NCI-H526 (cell line): Measurements from ENCODE around the gene PPP2R2B.

Source experiments
- DNase-seq, 2 experiments: peaks; one replicate each; lab custom pipeline; 2025; lab: John Stamatoyannopoulos, UW

The PPP2R2B gene

DNA sequence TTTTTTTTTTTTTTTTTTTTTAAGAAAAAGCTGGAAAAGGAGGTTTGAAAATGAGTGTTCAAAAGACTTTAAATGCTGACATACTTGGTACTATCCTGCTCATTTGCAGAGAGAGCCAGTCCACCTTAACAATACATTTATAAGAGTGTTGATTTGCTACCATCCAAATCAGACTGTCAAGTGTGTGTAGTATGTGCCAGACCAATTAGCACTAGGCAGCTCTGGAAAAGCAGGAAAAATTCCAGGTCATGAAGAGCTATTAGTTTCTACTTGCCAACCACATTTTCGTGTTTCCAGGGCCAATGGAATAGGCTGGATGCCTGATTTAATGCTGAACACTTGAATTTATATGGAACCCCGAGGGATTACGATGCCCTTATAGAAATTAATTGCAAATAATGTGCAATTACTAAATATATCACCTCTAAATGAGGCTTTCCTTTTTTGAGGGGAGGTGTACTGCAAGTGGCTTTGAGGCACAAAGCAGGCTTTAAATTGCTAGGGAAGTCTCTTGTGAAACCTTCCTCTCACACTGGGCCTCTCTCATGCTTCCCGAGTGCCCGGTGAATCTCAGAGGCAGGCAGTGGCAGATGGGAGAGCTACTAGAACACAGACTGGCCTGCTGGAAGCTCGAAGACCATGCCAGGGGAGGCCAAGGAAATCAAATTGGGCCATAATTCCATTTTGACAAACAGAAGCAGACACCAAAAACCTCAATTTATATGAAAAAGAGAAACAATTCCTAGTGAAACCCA is 178.7 kb downstream of the PPP2R2B start:
- DNase-seq = no peak

DNA sequence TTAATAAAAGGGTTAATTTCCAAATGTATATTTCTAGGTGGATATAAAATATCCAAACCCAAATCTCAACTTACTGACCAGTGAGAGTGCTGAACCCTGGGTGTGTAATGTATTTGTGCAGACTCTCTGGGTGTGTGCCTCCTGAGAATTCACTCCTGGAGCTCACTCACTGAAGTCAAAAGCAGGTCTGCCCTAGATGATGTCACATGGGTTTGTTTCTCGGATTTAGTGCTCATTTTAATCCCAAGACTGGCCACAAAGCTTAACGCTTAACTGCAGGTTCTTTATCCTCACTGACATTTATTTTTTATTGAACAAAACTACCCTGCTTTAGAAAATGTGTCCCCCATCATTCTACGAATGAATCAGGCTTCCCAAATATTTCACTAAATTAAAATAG is 179.4 kb downstream of the PPP2R2B start:
- DNase-seq = no peak

DNA sequence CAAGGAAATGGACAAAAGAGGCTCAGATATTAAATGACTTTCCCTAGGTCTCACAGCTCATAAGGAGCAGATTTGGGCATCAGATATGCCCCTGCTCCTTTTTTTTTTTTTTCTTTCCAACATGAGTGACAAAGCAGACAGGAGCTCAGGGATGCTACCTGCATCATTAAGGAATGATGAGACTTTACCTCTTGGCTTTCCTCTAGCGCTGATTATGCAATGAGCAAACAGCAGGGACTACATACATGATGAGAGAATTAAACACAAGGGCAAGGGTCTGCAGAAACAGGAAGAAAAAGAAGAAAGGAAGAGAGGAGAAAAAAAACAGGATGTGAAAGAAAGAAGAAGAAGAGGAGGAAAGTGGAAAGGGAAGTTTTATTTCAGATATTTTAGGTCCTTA is 179.9 kb downstream of the PPP2R2B start:
- no peak for DNase-seq

DNA sequence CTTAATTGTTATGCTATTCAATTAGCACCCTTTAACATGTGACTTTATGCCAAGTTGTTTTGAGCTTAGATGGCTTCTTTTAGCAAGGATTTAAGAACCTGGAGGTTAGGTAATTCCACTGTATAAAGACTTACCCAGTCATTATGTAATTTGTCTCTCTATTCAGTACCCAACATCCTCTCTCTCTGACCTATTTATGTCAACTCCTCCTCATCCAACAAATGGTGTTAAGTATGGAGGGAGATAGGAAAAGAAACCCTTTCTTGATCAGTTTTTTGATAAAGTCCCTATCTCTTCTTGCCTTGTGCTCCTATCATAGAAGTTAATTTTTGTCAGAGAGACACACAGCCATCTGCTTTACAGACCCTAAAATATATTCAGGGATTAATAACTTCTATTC is 181.3 kb downstream of the PPP2R2B start:
- no peak for DNase-seq

DNA sequence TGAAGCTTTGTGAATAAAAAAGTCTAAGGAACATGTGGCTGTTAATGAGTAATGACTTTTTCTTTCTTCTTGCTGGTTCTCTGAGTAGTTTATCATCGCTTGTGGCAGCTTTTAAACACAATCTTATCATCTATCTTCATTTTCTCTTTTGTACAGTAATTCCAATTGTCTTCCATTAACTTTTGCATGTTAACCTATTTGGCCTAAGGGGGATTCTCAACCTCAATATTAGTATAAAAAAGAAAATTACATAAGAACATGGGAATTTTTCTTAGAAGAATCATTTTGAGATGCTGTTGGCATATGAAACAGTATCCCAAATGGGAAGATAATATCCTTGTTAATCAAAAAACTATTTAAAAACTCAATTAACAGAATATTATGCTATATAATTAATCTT is 182.9 kb downstream of the PPP2R2B start:
- no peak for DNase-seq

DNA sequence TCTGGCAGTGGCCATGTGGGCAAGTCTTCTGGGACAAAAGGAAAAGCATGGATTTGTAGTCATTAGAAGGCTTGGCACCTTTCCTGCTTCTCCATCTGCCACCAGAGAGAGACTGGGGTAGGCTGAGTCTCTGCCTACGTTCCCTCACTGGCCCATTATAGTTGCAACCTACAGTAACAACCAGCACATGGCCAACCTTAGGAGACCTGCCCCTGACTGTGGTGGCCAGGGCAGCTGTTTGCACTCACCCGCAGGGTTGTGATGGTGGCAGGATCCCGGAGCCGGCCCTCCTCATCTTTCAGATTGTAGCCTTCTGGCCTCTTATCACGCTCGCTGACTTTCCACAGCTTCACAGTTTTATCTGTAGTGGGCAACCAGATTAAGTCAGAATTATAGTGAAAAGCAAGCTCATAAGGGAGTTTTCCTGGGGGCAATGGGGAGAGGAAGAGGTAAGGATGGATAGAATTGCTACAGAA is 187.6 kb downstream of the PPP2R2B start:
- DNase-seq = no peak

DNA sequence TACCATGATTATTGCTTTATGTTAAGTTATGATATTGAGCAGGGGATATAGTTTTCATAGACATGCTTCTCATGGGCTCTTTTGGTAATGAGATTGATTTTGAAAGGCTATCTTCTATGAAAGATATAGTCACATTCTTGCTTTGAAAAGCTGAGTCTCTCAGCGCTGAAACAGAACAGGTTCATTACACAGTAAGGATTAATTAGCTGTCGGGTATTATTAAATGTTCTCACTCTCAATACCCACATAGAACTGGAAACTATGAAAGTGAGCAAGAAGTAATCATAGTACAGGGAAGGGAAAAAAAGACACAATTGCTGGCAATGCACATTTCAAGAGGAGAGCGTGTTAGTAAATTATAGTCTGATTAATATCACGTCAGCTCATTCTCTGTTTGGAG is 190.9 kb downstream of the PPP2R2B start:
- DNase-seq = no peak

DNA sequence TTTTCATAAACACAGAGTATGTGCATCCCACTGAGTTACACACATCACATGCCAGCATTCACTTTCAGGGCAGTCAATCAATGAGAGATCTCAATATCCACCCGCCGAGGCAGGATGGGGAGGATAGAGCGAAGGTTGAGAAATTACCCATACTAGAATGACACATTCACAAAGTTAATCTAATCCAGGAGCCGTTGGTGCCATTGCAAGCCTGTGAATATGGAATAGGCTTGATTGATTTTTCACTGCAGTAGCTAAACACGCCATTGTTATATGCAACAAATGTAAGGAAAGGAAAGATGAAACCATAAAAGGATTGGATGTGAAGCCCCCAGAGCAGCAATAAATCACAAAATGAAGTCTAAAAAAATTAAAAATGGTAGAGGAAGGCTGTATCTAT is 194.7 kb downstream of the PPP2R2B start:
- DNase-seq = no peak

DNA sequence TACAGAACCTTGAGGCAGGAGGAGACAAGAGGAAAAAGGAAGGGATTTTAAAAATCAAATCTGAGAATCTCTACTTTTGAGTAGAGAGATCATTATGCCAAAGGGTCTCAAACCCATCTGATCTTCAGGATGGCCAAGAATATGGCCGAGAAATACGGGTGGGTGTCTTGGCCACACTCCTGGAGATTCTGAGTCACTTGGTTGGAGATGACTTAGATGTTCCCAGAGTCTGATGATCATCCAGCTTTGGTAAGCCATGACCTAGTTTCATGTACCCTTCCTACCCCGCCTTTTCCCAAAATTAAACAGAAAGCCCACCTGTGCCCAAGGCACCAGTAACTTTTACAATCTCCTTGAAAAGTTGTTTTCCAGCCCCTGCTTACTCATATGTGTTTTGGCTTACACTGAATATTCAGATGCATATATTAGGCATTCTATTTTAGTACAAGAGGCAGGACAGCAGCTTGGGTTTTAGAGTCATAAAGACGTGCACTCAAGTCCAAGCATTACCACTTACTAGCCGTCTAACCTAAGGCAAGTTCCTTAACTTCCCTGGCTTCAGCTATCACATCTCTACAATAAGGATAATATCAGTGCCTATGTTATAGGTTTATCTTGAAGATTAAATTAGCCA is 195.5 kb downstream of the PPP2R2B start:
- no peak for DNase-seq

DNA sequence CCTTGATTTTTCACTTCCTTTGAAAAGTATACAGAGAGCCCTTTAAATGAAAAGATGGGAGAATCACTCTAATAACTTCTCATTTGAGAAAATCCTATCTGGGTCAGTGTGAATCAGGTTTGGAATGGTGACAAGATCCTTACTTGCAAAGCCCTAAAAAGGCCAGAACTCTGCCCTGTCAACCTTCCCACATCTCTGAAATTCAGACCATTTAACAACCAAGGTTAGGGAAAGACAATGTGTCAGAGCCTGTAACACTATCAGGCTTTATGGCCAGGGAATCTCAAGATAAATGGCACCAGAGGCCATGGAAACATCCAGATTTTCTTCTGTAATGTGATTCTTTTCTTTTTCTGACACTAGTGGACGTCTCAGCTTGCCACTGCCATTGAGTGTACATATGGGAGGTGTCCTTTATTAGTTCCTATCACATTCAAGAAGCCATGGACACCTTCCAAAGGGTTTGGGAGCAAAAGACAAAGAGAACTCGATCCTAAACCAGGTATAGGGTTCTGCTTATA is 196.9 kb downstream of the PPP2R2B start:
- no peak for DNase-seq

DNA sequence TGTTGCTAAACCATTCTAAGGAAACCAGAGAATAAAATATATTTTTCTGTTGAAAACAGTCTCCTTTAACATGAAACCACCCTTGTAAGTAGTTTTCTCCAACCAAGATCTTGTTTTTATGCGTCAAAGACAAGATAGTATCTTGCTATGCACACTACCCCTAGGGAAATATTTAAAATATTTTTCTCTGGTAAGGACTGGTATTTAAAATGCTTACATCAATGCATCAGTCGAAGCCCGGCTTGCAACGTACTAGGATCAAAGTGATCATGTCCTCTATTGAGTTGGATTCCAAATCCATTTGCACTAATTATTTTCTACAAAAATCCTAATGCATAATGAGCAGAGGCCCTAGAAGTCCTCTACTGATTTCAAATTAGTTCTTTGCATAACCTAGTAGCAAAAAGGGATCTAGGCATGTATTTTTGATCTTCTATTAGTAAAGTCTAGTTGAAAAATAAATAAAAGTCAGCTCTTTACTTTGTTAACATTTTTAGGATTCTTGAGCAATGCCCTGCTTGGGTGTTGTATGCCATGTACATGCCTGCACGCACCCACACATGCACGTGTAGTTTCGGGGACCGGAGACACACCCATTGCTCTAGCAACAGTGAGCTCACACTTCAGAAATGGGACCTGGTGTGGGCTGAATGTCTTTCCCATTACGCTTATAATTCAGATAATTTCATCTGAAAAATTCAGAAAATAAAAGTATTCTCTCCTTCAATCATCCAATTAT is 197.5 kb downstream of the PPP2R2B start:
- no peak for DNase-seq

DNA sequence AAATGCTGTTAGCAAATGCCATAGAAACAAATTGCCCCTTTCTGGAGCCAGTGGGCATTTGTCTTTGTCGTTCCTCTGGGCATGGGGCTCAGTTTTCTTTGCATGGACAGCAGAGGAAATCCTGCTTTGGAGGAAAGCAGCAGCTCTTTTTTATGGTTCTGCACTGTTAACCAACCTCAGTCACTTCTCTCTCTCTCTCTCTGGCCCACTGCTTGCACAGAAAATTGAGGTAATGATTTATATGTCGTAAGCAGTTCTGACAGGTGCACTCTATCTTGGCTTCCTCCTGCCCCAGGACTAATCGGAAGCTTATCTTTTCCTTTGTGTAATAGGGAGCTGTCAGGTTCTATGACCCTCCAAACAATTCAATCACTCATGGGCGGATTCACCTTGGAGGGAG is 202.9 kb downstream of the PPP2R2B start:
- DNase-seq = no peak

DNA sequence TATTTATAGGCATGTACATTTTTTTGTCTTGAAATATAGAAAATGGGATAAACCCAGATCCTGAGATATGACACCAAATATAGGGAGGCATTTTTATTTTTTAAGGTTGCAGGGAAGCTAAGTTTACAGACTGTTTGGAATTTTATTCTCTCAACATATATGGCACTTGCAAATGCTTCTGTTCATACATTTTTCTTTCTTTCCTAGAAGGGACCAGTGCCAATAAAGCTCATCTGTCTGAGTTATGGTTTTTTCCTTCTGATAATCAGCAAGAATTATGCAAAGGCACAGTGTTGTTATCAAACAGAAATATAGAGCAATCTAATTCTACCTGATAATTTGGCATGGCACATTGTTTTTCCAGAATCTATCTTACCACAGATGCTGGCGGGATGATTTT is 205.7 kb downstream of the PPP2R2B start:
- DNase-seq = no peak

DNA sequence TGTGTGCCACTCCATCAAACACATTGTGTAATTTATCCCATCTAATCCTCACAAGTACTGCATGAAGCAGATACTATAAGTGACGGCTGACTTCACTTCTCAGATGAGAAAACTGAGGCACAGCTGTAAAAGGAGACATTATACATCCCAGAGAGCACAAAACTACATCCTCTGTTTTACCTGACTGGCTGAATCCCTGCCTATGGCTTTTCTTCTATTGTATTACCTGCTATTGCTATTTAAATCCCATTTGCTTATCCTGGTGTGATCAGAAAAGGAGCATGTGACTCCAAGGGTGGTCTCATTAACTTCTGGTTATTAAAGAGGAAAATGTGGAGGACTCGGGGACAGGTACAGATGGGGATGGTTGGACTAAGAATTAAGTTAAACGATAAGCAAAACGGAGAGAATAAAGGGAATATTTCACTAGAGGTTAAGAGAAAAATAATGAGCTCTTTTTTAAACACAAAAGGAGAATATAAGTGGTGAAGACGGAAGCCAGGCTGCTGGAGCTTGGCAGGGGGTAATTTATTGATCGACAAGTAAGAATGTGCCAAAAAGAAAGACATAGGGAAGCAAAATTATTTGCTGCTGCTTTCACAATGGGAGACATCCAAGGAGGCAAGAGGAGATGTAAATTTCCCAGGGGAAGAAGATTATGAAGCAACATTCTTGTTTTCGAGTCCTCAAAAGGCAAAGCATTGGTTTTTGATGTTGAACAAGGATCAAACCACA is 206.8 kb downstream of the PPP2R2B start:
- DNase-seq = no peak

DNA sequence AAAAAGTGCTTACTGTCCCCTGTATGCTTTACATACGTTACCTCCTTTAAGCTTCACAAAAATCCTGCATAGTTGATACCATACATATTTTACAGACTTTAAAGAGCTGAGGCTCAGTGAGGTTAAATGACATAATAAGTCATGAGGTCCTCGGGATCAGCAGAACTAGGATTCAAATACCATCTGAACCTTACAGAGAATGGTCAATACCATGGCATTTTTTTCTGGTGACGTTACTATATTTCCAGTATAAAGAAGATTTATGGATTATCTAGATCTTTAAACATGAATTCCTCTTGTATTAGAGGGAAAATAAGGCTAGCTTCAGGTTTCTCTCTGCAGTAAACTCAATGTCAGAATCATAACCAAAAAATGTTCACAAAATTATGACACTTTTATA is 208.9 kb downstream of the PPP2R2B start:
- DNase-seq = no peak

DNA sequence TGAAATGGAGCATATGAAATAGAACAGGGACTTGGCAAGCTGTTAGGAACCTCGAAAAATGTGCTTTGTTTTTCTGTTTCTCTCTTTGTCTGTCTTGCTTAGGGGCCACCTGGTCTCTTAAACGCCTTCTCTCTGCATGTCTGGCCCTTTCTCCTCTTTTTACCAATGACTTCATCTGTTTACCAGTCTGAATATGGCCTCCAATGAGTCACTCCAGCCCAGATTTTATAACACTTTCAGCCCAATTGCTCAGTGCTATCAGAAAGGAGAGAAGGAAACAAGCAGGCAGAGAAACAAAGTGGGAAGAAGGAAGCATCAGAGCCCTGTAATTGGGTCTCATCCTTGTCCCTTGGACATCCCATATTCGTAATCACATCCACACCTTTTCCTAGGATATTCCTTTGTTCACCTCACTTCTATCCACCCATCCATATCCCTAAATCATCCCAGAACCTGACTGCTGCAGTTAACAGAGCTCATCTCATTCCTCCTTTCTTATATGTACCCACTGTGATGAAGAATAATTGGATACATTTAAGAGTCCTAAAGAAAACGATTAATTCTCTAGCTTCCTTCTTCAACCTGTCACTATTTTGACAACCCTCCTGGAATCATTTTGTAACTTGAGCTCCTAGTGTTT is 210.8 kb downstream of the PPP2R2B start:
- DNase-seq = no peak

DNA sequence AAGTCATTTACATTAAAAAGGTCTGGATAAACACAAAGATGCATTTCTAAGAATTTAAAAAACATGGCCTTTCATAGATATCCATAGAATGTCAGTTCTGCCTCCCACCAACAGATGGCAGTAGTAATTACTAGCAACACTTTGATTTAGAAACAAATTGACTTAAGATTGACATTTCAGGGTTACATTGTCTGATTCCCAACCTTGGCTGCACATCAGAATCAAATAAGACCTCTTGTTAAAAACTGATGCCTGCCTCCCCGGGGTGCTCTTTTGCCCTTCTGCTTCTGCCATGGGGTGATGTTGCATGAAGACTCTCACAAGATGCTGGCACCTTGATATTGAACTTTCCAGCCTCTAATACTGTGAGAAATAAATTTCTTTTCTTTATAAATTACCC is 216.3 kb downstream of the PPP2R2B start:
- peak in 1 of 2 experiments; percentile 6 for DNase-seq

DNA sequence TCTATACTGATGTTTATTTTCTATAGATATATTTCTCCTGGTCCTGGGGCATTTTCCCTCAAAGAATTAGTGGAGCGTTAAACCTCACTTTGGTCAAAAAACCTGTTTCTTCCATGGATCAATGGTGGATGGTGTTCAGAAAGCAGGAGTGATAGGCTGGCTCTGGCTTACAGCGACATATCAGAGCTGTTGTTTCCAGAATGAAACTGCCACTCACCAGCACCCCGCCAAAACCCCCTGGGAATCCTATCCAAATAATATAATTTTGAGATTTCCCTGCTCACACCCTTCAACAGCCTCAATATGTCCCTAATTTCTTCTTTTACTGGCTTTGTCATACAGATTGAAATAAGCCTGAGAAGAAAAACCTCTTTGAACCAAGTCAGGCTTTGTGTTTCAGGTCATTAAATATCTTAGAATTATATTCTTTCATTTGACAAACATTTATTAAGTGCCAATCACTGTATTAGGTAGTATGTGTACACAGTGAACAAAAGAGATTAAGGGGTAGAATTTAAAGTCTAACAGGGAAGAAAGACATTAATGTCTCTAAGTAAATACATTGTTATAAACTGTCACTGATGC is 218.1 kb downstream of the PPP2R2B start:
- DNase-seq = no peak

DNA sequence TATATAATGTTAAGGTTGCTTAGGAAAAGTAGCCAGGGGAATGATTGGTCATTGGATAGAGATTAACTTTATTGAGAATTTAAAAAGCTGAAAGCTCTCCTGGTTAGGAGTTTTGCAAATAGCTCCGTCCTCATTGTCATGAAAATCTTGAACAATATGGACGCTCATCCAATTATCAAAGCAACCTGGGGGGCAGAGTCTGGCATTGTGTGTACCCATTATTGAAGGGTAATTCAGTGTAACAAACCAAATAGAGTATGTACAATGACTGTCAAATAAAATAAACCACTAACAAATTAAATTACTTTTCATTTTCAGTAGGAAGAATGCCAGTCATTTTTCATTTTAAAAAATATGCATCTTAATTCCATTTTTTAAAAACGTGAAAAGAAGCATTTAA is 218.6 kb downstream of the PPP2R2B start:
- no peak for DNase-seq

DNA sequence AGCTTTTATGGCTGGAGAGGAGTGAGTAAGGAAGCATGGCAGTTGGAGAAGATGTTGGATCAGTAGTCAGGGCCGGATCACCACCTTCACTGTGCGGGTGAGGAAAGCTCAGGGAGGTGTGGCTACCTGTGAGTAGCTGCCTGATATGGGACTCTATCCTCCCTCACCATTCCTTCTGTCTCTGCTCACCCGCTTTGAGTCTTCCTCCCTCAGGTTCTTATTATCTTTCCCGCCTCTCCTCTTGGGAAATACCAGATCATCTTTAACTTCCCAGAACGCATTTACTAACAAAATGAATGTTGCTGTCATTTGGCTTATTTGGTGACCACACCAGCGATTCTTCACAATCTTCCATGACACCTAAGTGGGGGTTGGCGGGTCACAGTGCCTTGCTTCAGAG is 221.9 kb downstream of the PPP2R2B start:
- no peak for DNase-seq

DNA sequence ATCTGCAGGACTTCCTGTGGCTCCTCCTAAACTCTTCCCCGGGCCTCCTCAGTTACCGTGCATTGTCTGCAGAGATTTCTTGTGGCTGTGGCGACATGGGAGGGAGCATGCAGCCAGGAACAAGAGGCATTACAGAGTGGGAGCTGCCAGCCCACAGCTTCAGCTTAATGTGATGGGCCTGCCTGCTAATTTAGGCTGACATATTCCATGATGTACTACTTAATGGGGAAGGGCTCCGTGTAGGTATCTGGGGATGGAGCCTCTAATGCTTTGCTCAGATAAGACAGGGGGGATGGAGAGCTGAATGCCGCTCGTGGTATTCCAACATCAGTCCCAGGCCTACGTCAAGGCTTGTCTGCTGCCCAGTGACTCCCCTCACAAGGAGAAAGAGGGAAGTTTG is 225.0 kb downstream of the PPP2R2B start:
- no peak for DNase-seq
